D721Med (cell line): ENCODE results near the gene AMPH.

Source experiments
- DNase-seq: peaks from one replicate; pipeline ENCODE4 v3.0.0; 2011; ENCODE audit warnings: low spot score; ENCODE audit not compliant: insufficient read length
- FAIRE-seq: peaks from 2 replicates; lab custom pipeline; 2011; peaks lifted over from hg19 to GRCh38; lab: Jason Lieb, UNC
- CTCF ChIP-seq: IDR thresholded peaks from 2 replicates; pipeline ENCODE4 v1.5.1; 2012; ENCODE audit warnings: mild to moderate bottlenecking, control low read depth; ENCODE audit not compliant: insufficient read depth; ENCODE audit errors: missing control alignments

The AMPH gene

DNA sequence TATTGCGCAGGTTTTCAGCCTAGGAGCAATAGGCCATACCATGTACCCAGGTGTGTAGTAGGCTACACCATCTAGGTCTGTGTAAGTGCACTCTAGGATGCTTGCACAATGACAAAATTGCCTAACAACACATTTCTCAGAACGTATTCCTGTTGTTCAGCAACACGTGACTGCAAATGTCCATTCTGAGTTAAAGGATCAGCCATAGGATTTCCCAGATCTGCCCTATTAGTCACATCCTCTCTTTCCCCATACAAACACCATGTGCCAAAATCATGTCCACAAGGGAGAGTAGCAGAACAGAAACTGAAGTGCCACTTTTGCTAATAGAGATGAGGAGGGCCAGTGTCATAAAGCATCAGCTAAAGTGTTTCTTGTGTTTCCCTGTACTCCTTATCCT, 42.6 kb upstream of the AMPH start:
- no peak for FAIRE-seq
- DNase-seq: no peak

GRCh38 chr7:38671911-38672905, 41.0 kb upstream of the AMPH start:
- FAIRE-seq: no peak

More for the DNA sequence above, 42.6 kb upstream of the AMPH start:
- no peak for TF ChIP-seq CTCF

DNA sequence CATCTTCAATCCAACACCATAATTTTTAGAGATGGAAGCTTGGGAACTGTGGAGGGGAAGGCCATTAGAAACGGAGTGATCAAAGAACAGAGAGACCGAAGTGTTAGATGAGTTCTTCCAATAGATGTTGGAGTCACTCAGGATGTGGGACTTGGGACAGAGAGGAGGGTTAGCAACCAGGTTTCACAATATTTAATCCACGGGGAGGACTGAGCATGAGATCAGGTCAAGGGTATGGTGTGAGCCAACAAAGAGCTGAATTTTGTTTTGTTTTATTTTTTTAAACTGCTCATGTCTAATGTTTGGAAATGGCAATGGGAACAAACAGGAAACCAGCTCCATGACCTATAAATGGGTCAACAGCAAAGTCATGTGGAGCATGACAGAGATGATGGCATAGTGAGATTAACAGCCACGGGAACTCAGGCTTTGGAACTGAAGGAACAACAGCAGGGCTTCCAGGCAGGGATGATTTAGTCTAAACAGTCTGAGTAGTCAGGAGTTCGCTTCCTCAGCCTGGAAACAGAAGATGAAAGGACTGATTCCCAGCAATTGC, 38.9 kb upstream of the AMPH start:
- TF ChIP-seq CTCF: no peak
- no peak for FAIRE-seq
- no peak for DNase-seq

More at GRCh38 chr7:38671911-38672905, 41.0 kb upstream of the AMPH start:
- DNase-seq: no peak
- no peak for TF ChIP-seq CTCF

GRCh38 chr7:38664972-38665371, 33.8 kb upstream of the AMPH start:
- TF ChIP-seq CTCF: no peak
- FAIRE-seq (no peak), DNase-seq (no peak)

- DNase-seq: no peak
- no peak for FAIRE-seq
- TF ChIP-seq CTCF: peak; percentile 71
These were observed 29.4 kb upstream of the AMPH start for GRCh38 chr7:38660427-38661099.

DNA sequence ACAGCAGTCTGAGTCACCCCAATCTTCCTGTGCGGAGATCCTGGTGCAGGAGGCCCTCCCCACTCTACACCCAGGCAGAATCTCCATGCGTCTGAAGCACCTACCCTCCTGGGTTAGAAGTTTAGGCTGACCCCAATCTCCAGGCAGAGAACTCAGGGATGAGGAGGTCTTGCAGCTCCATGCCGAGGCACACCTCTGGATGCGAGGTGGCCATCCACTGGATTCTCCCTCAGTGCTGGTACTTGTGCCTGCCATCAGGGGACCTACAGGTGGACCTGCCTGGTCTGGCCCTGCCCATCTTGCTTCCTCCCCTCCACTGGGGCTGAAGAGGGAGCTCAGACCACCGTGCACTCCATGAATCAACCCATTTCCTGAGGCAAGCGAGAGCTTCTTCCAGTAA, 28.8 kb upstream of the AMPH start:
- FAIRE-seq (no peak), DNase-seq (no peak)
- no peak for TF ChIP-seq CTCF
